ENCODE results near the gene SORT1.

- no peak for TF ChIP-seq CTCF (IDR thresholded peaks at IDR 0.05)
- TF ChIP-seq POLR2A (IDR thresholded peaks at IDR 0.05), result no peak
Measured at GRCh38 chr1:109265016-109265415, 132.7 kb downstream of the SORT1 start.
